ENCODE measurements around the gene RGS3.

- TF ChIP-seq, protein P1, sequence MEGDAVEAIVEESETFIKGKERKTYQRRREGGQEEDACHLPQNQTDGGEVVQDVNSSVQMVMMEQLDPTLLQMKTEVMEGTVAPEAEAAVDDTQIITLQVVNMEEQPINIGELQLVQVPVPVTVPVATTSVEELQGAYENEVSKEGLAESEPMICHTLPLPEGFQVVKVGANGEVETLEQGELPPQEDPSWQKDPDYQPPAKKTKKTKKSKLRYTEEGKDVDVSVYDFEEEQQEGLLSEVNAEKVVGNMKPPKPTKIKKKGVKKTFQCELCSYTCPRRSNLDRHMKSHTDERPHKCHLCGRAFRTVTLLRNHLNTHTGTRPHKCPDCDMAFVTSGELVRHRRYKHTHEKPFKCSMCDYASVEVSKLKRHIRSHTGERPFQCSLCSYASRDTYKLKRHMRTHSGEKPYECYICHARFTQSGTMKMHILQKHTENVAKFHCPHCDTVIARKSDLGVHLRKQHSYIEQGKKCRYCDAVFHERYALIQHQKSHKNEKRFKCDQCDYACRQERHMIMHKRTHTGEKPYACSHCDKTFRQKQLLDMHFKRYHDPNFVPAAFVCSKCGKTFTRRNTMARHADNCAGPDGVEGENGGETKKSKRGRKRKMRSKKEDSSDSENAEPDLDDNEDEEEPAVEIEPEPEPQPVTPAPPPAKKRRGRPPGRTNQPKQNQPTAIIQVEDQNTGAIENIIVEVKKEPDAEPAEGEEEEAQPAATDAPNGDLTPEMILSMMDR (IDR thresholded peaks at IDR 0.05), result no peak
- TF ChIP-seq POLR2A (IDR thresholded peaks at IDR 0.05), result no peak
These were observed 68.6 kb downstream of the RGS3 start for GRCh38 chr9:113531919-113532808.

Measured in thyroid gland (tissue), 4 donors.